Parathyroid adenoma (tissue), 2 donors: ENCODE results near the gene ACKR2.
A peak's percentile ranks its signal among the peaks of the same experiment; 100 is the strongest.

Experiments
- H2AFZ ChIP-seq: fragments of 300-600 bp; sonication (generic); one replicate; pipeline ENCODE4 v1.7.0; 2017; ENCODE audit warnings: antibody characterized with exemption, mild to moderate bottlenecking
- H3K27ac ChIP-seq: fragments of 300-600 bp; sonication (generic); one replicate; pipeline ENCODE4 v1.7.0; 2017
- H3K27me3 ChIP-seq: fragments of 300-600 bp; sonication (generic); one replicate; pipeline ENCODE4 v1.7.0; 2017; ENCODE audit warnings: low read length; ENCODE audit not compliant: control insufficient read depth, insufficient read depth
- H3K36me3 ChIP-seq: fragments of 300-600 bp; sonication (generic); one replicate; pipeline ENCODE4 v1.7.0; 2017; ENCODE audit warnings: low read length; ENCODE audit not compliant: control insufficient read depth, insufficient read depth
- H3K4me1 ChIP-seq: fragments of 300-600 bp; sonication (generic); one replicate; pipeline ENCODE4 v1.7.0; 2017; ENCODE audit warnings: control low read depth
- H3K4me2 ChIP-seq: fragments of 300-600 bp; sonication (generic); one replicate; pipeline ENCODE4 v1.7.0; 2017; ENCODE audit warnings: low read length
- H3K4me3 ChIP-seq: fragments of 300-600 bp; sonication (generic); one replicate; pipeline ENCODE4 v1.7.0; 2017; ENCODE audit warnings: low read depth, low read length
- H3K79me2 ChIP-seq: fragments of 300-600 bp; sonication (generic); one replicate; pipeline ENCODE4 v1.7.0; 2017; ENCODE audit warnings: control low read depth
- H3K9ac ChIP-seq: fragments of 300-600 bp; sonication (generic); one replicate; pipeline ENCODE4 v1.7.0; 2017; ENCODE audit warnings: mild to moderate bottlenecking
- H3K9me3 ChIP-seq: fragments of 300-600 bp; sonication (generic); one replicate; pipeline ENCODE4 v1.7.0; 2017; ENCODE audit warnings: low read length; ENCODE audit not compliant: control insufficient read depth
- CTCF ChIP-seq: fragments of 300-600 bp; sonication (generic); IDR thresholded peaks from one replicate; pipeline ENCODE4 v1.7.0; 2017; ENCODE audit warnings: antibody characterized with exemption, mild to moderate bottlenecking
- donor health status: primary hyperparathyroidism.

The ACKR2 gene

GRCh38 chr3:42803414-42804105 is 5.7 kb upstream of the ACKR2 start:
- no peak for TF ChIP-seq CTCF
- Histone ChIP-seq H3K9me3 (no peaks in the 10 kb centered on the region), H3K27ac (peak overlapping the region; percentile 93), H3K27me3 (no peaks in the 10 kb centered on the region), H2AFZ (peak overlapping the region; percentile 96), H3K9ac (peak overlapping the region; percentile 91), H3K4me1 (no peaks in the 10 kb centered on the region), H3K36me3 (no peaks in the 10 kb centered on the region), H3K79me2 (peaks cover 21% of the 10 kb centered on the region), H3K4me3 (peak overlapping the region; percentile 91), H3K4me2 (peak overlapping the region; percentile 97)

- no peaks in the 10 kb centered on the region for H3K27me3 ChIP-seq
- H3K4me1 ChIP-seq = no peaks in the 10 kb centered on the region
- H3K27ac ChIP-seq = peak within 1 kb of the TSS; percentile 93
- H3K9me3 ChIP-seq = no peaks in the 10 kb centered on the region
- no peaks in the 10 kb centered on the region for H3K36me3 ChIP-seq
- H3K4me3 ChIP-seq = peak within 1 kb of the TSS; percentile 91
- H3K4me2 ChIP-seq = peak within 1 kb of the TSS; percentile 97
- peak within 1 kb of the TSS; percentile 96 for H2AFZ ChIP-seq
- no peak for TF ChIP-seq CTCF
- H3K9ac ChIP-seq = peak within 1 kb of the TSS; percentile 91
- H3K79me2 ChIP-seq = peaks cover 20% of the 10 kb centered on the region
Measured at GRCh38 chr3:42804106-42804830, 5.0 kb upstream of the ACKR2 start, which contains the start of gene HIGD1A. Gene HIGD1A, minus strand, starts transcription at chr3:42804490. Its CDS starts 10,237 bp downstream, at chr3:42794253.

GRCh38 chr3:42804831-42805132 is 4.5 kb upstream of the ACKR2 start:
- peak overlapping the region; percentile 96 for H2AFZ ChIP-seq
- H3K9ac ChIP-seq = peak overlapping the region; percentile 75
- TF ChIP-seq CTCF = no peak
- H3K4me3 ChIP-seq = peak overlapping the region; percentile 91
- no peaks in the 10 kb centered on the region for H3K9me3 ChIP-seq
- no peaks in the 10 kb centered on the region for H3K4me1 ChIP-seq
- peak overlapping the region; percentile 93 for H3K27ac ChIP-seq
- no peaks in the 10 kb centered on the region for H3K27me3 ChIP-seq
- H3K36me3 ChIP-seq = no peaks in the 10 kb centered on the region
- H3K79me2 ChIP-seq = peaks cover 15% of the 10 kb centered on the region
- H3K4me2 ChIP-seq = peak overlapping the region; percentile 97

GRCh38 chr3:42805141-42805821 is 4.0 kb upstream of the ACKR2 start:
- Histone ChIP-seq H3K27ac (no peak overlapping the region), H3K4me3 (peak overlapping the region; percentile 91), H3K36me3 (no peaks in the 10 kb centered on the region), H3K27me3 (no peaks in the 10 kb centered on the region), H3K79me2 (peaks cover 13% of the 10 kb centered on the region), H3K9ac (no peak overlapping the region), H3K9me3 (no peaks in the 10 kb centered on the region), H3K4me1 (no peaks in the 10 kb centered on the region), H2AFZ (peak overlapping the region; percentile 96), H3K4me2 (peak overlapping the region; percentile 97)
- TF ChIP-seq CTCF = no peak
